Measurements from ENCODE around the gene GLO1. TPM values are rescaled to one million over a fixed set of nuclear protein-coding genes. Genes with fewer than 3 reads are reported as not detected.

GLO1 gene
- total RNA-seq, 1 experiment from 2014 or later, result 66.7 TPM

GRCh38 chr6:38697846-38698245 is 5.1 kb downstream of the GLO1 start:
- peaks cover 21% of the 10 kb centered on the region for H3K36me3 Mint-ChIP-seq (ENCODE audit: insufficient read depth, unreplicated experiment)
- BruUV-seq (replicated peaks), result no TSS peak
- ChIA-PET CTCF (no interaction called here), POLR2A (no interaction called here)
- H3K4me1 Mint-ChIP-seq (ENCODE audit: insufficient read depth, unreplicated experiment), result peaks cover 14% of the 10 kb centered on the region
- intact Hi-C loops (cut with micrococcal nuclease), result no loop called here
- no peak overlapping the region for H3K4me3 Mint-ChIP-seq (ENCODE audit: unreplicated experiment)
- no peak for TF ChIP-seq CTCF (IDR thresholded peaks at IDR 0.05; ENCODE audit: unreplicated experiment)
- DNase-seq (ENCODE audit: unreplicated experiment), result no peak
- no peak overlapping the region for H3K27ac Mint-ChIP-seq (ENCODE audit: low read depth, unreplicated experiment)
- no peaks in the 10 kb centered on the region for H3K27me3 Mint-ChIP-seq (ENCODE audit: insufficient read depth, unreplicated experiment)
- peaks cover 10% of the 10 kb centered on the region for H3K9me3 Mint-ChIP-seq (ENCODE audit: unreplicated experiment)

- ChIA-PET CTCF (interaction anchor here (0.6 kb wide), 1 partner anchor 94 kb away, joined by 4 read pairs; no protein-coding TSS in a partner anchor), POLR2A (no interaction called here)
- intact Hi-C loops (cut with micrococcal nuclease), result no loop called here
- Mint-ChIP-seq H3K36me3 (ENCODE audit: insufficient read depth, unreplicated experiment) (peaks cover 15% of the 10 kb centered on the region), H3K4me3 (ENCODE audit: unreplicated experiment) (no peak overlapping the region), H3K27me3 (ENCODE audit: insufficient read depth, unreplicated experiment) (no peaks in the 10 kb centered on the region), H3K27ac (ENCODE audit: low read depth, unreplicated experiment) (peak overlapping the region; percentile 47), H3K4me1 (ENCODE audit: insufficient read depth, unreplicated experiment) (peaks cover 5% of the 10 kb centered on the region), H3K9me3 (ENCODE audit: unreplicated experiment) (peaks cover 10% of the 10 kb centered on the region)
- no peak for TF ChIP-seq CTCF (IDR thresholded peaks at IDR 0.05; ENCODE audit: unreplicated experiment)
- BruUV-seq (replicated peaks), result no TSS peak
- no peak for DNase-seq (ENCODE audit: unreplicated experiment)
Measured at GRCh38 chr6:38696345-38696744, 6.6 kb downstream of the GLO1 start.

- Mint-ChIP-seq H3K27me3 (ENCODE audit: insufficient read depth, unreplicated experiment) (no peaks in the 10 kb centered on the region), H3K36me3 (ENCODE audit: insufficient read depth, unreplicated experiment) (peaks cover 15% of the 10 kb centered on the region), H3K4me3 (ENCODE audit: unreplicated experiment) (no peak overlapping the region), H3K4me1 (ENCODE audit: insufficient read depth, unreplicated experiment) (peaks cover 5% of the 10 kb centered on the region), H3K9me3 (ENCODE audit: unreplicated experiment) (peaks cover 10% of the 10 kb centered on the region), H3K27ac (ENCODE audit: low read depth, unreplicated experiment) (peak overlapping the region; percentile 47)
- no TSS peak for BruUV-seq (replicated peaks)
- intact Hi-C loops (cut with micrococcal nuclease), result no loop called here
- POLR2A ChIA-PET, result no interaction called here
- no peak for TF ChIP-seq CTCF (IDR thresholded peaks at IDR 0.05; ENCODE audit: unreplicated experiment)
- CTCF ChIA-PET, result interaction anchor here (0.6 kb wide), 2 partner anchors 95 to 175 kb away, joined by 3 to 4 read pairs; no protein-coding TSS in a partner anchor
- DNase-seq (ENCODE audit: unreplicated experiment), result no peak
Measured at GRCh38 chr6:38695933-38696332, 7.0 kb downstream of the GLO1 start.

- Mint-ChIP-seq H3K9me3 (ENCODE audit: unreplicated experiment) (peaks cover 9% of the 10 kb centered on the region), H3K4me1 (ENCODE audit: insufficient read depth, unreplicated experiment) (peaks cover 5% of the 10 kb centered on the region), H3K27ac (ENCODE audit: low read depth, unreplicated experiment) (peak overlapping the region; percentile 47), H3K27me3 (ENCODE audit: insufficient read depth, unreplicated experiment) (no peaks in the 10 kb centered on the region), H3K36me3 (ENCODE audit: insufficient read depth, unreplicated experiment) (peaks cover 15% of the 10 kb centered on the region), H3K4me3 (ENCODE audit: unreplicated experiment) (no peak overlapping the region)
- CTCF ChIA-PET, result interaction anchor here (0.6 kb wide), 2 partner anchors 95 to 176 kb away, joined by 3 to 4 read pairs; no protein-coding TSS in a partner anchor
- no TSS peak for BruUV-seq (replicated peaks)
- no peak for TF ChIP-seq CTCF (IDR thresholded peaks at IDR 0.05; ENCODE audit: unreplicated experiment)
- POLR2A ChIA-PET, result no interaction called here
- no peak for DNase-seq (ENCODE audit: unreplicated experiment)
- intact Hi-C loops (cut with micrococcal nuclease), result no loop called here
Measured at GRCh38 chr6:38695227-38695900, 7.6 kb downstream of the GLO1 start.
